Astrocyte of the cerebellum (primary cell): ENCODE data around the gene THBS1.

Experiments used
- DNase-seq: peaks from one replicate; pipeline ENCODE4 v3.0.0-alpha.2; 2011; ENCODE audit warnings: low read depth
- H3K4me3 ChIP-seq: 2 replicates; pipeline ENCODE4 v1.5.1; 2011; ENCODE audit warnings: mild to moderate bottlenecking, low read depth, low read length, moderate library complexity
- CTCF ChIP-seq: IDR thresholded peaks from 2 replicates; pipeline ENCODE4 v1.5.1; 2012; ENCODE audit warnings: low read length, low read depth, moderate library complexity, mild to moderate bottlenecking; ENCODE audit errors: missing control alignments
- in situ Hi-C: cut with HindIII; loops from 2 replicates; pipeline ENCODE4 v1.10.0; 2017; ENCODE audit warnings: low sequenced_read_pairs

THBS1 gene

GRCh38 chr15:39586387-39587095, 5.7 kb downstream of the THBS1 start:
- no peak overlapping the region for H3K4me3 ChIP-seq
- no peak for TF ChIP-seq CTCF
- DNase-seq, result no peak
- in situ Hi-C loops, result no loop called here

GRCh38 chr15:39587096-39587721, 6.3 kb downstream of the THBS1 start:
- no peak overlapping the region for H3K4me3 ChIP-seq

GRCh38 chr15:39587731-39588530, 7.1 kb downstream of the THBS1 start:
- in situ Hi-C loops, result no loop called here
- no peak for DNase-seq
- H3K4me3 ChIP-seq, result no peak overlapping the region
- no peak for TF ChIP-seq CTCF

More at GRCh38 chr15:39587096-39587721, 6.3 kb downstream of the THBS1 start:
- in situ Hi-C loops, result no loop called here
- no peak for TF ChIP-seq CTCF
- DNase-seq, result no peak

GRCh38 chr15:39588531-39589192, 7.8 kb downstream of the THBS1 start:
- DNase-seq, result no peak
- no peak for TF ChIP-seq CTCF
- in situ Hi-C loops, result no loop called here
- no peak overlapping the region for H3K4me3 ChIP-seq

- no peak overlapping the region for H3K4me3 ChIP-seq
- TF ChIP-seq CTCF, result no peak
- in situ Hi-C loops, result no loop called here
- no peak for DNase-seq
Measured at GRCh38 chr15:39589193-39589814, 8.4 kb downstream of the THBS1 start.
